HepG2 (cell line): Measurements from ENCODE around the gene POLR3F. TPM values are rescaled to one million over a fixed set of nuclear protein-coding genes. Genes with fewer than 3 reads are reported as not detected.

ENCODE experiments used
- FOXC1 ChIP-seq: sonication (generic); formaldehyde crosslinking; IDR thresholded peaks from 2 replicates; pipeline ENCODE4 v1.8.0; 2022; ENCODE audit warnings: mild to moderate bottlenecking, missing genetic modification reagents, borderline replicate concordance
- NFE2 ChIP-seq: sonication (generic); formaldehyde crosslinking; IDR thresholded peaks from 2 replicates; pipeline ENCODE4 v1.4.0; 2020; ENCODE audit warnings: missing genetic modification reagents
- PAX8 ChIP-seq: sonication (generic); formaldehyde crosslinking; IDR thresholded peaks from 2 replicates; pipeline ENCODE4 v1.8.0; 2022; ENCODE audit warnings: mild to moderate bottlenecking, missing genetic modification reagents, borderline replicate concordance
- POLR2A ChIP-seq, 2 experiments: IDR thresholded peaks; 2 replicates each; pipeline ENCODE4 v1.6.1; 2011; ENCODE audit warnings: low read depth in 2 of 2, low read length in 2 of 2, mild to moderate bottlenecking in 1 of 2, moderate library complexity in 1 of 2; ENCODE audit not compliant: insufficient read depth in 1 of 2
- SNAI1 ChIP-seq: sonication (generic); formaldehyde crosslinking; IDR thresholded peaks from 2 replicates; pipeline ENCODE4 v1.5.0; 2020; ENCODE audit warnings: mild to moderate bottlenecking, missing genetic modification reagents, borderline replicate concordance
- SRY ChIP-seq: sonication (generic); formaldehyde crosslinking; IDR thresholded peaks from 2 replicates; pipeline ENCODE4 v1.8.0; 2022; ENCODE audit warnings: mild to moderate bottlenecking, missing genetic modification reagents
- ZBTB7B ChIP-seq: sonication (generic); formaldehyde crosslinking; IDR thresholded peaks from 2 replicates; pipeline ENCODE4 v1.4.0; 2020; ENCODE audit warnings: missing genetic modification reagents
- ZC3H4 ChIP-seq: sonication (generic); formaldehyde crosslinking; IDR thresholded peaks from 2 replicates; pipeline ENCODE4 v1.4.0; 2020; ENCODE audit warnings: missing genetic modification reagents, borderline replicate concordance
- ZFP82 ChIP-seq: sonication (generic); formaldehyde crosslinking; IDR thresholded peaks from 2 replicates; pipeline ENCODE4 v1.5.1; 2020; ENCODE audit warnings: mild to moderate bottlenecking, missing genetic modification reagents, borderline replicate concordance
- ZNF138 ChIP-seq: sonication (generic); formaldehyde crosslinking; IDR thresholded peaks from 2 replicates; pipeline ENCODE4 v1.5.0; 2020; ENCODE audit warnings: mild to moderate bottlenecking, low read depth, missing genetic modification reagents
- ZNF251 ChIP-seq: sonication (generic); formaldehyde crosslinking; IDR thresholded peaks from 2 replicates; pipeline ENCODE4 v1.9.0; 2021; ENCODE audit warnings: mild to moderate bottlenecking, missing genetic modification reagents
- ZNF367 ChIP-seq: sonication (generic); formaldehyde crosslinking; IDR thresholded peaks from 2 replicates; pipeline ENCODE4 v1.4.0; 2020; ENCODE audit warnings: missing genetic modification reagents, borderline replicate concordance
- ZNF766 ChIP-seq: sonication (generic); formaldehyde crosslinking; IDR thresholded peaks from 2 replicates; pipeline ENCODE4 v1.5.0; 2020; ENCODE audit warnings: missing genetic modification reagents, borderline replicate concordance
- ZNF780A ChIP-seq: sonication (generic); formaldehyde crosslinking; IDR thresholded peaks from 2 replicates; pipeline ENCODE4 v1.8.0; 2022; ENCODE audit warnings: mild to moderate bottlenecking, missing genetic modification reagents, moderate library complexity
- ZSCAN29 ChIP-seq: sonication (generic); formaldehyde crosslinking; conservative IDR thresholded peaks from 2 replicates; pipeline ENCODE4 v1.4.0; 2020; ENCODE audit warnings: mild to moderate bottlenecking, missing genetic modification reagents
- polyA plus RNA-seq, 8 experiments: library from polyadenylated mRNA; depleted of rRNA in 3 of 8; stranded (reverse) in 7 of 8; unstranded in 1 of 8; fragments of >200 nt; fragmentation: Illumina TruSeq in 4 of 8; extraction: Trizol in 4 of 8; gene quantifications; 2 replicates each; pipeline versions ENCODE4 v1.2.1 to v1.2.3, GENCODE V29; 2011 to 2016; ENCODE audit warnings: low read depth in 4 of 8, missing spikeins in 1 of 8, mixed read lengths in 1 of 8; ENCODE audit not compliant: insufficient read depth in 1 of 8
- total RNA-seq, 5 experiments: library from RNA; depleted of rRNA; stranded (reverse); fragments of >200 nt; fragmentation: Illumina TruSeq; extraction: Trizol; gene quantifications; 2 replicates each; pipeline ENCODE4 v1.2.3, GENCODE V29; 2016; ENCODE audit warnings: low read depth in 1 of 5
- TF ChIP-seq, protein P1 (sequence below): sonication (generic); formaldehyde crosslinking; IDR thresholded peaks from 2 replicates; pipeline ENCODE4 v1.4.0; 2020; ENCODE audit warnings: low read depth, mild to moderate bottlenecking, missing genetic modification reagents
- TF ChIP-seq, protein P2 (sequence below): sonication (generic); formaldehyde crosslinking; IDR thresholded peaks from 2 replicates; pipeline ENCODE4 v1.4.0; 2020; ENCODE audit warnings: missing genetic modification reagents, mild to moderate bottlenecking, borderline replicate concordance
- TF ChIP-seq, protein P3 (sequence below): sonication (generic); formaldehyde crosslinking; IDR thresholded peaks from 2 replicates; pipeline ENCODE4 v1.4.0; 2020; ENCODE audit warnings: mild to moderate bottlenecking, missing genetic modification reagents
- TF ChIP-seq, protein P4 (sequence below): sonication (generic); formaldehyde crosslinking; IDR thresholded peaks from 2 replicates; pipeline ENCODE4 v1.4.0; 2020; ENCODE audit warnings: mild to moderate bottlenecking, low read depth, missing genetic modification reagents

Gene POLR3F
- total and polyA plus RNA-seq, 2 of the 13 experiments (the other 11 are each of a cell fraction or from before 2014, with no cell fraction given) = 11.7 to 25.5 TPM

DNA sequence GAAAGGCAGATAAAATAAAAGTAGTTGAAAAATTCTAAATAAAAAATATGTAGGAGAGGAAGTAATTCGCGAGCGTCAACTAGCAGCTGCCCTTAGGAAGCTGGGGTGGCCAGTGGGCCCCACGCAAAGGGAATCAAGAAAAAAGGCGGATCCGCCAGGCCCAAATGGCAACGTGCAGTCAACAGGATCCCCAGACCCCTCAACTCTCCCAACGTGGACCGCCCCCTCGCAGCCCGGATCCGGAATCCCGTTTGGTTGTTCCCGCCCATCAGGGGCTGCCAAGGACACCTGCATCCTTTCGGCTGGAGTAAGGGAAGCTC, 656 bp upstream of the POLR3F start (continued):
- TF ChIP-seq, protein P1, sequence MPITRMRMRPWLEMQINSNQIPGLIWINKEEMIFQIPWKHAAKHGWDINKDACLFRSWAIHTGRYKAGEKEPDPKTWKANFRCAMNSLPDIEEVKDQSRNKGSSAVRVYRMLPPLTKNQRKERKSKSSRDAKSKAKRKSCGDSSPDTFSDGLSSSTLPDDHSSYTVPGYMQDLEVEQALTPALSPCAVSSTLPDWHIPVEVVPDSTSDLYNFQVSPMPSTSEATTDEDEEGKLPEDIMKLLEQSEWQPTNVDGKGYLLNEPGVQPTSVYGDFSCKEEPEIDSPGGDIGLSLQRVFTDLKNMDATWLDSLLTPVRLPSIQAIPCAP (CRISPR knock-in tag) = 0 out of 2 replicates have a peak, but pooled peaks have one; percentile 40
- TF ChIP-seq ZNF367 (CRISPR knock-in tag) (0 out of 2 replicates have a peak, but pooled peaks have one; percentile 7), ZNF138 (no peak), ZBTB7B (CRISPR knock-in tag) (0 out of 2 replicates have a peak, but pooled peaks have one; percentile 61), POLR2A (IDR thresholded peaks at IDR 0.05; ENCODE audit: insufficient read depth in 1 of 2, low read depth in 2 of 2, low read length in 2 of 2) (peak; percentile 56 to 73; a peak in 3 of 4 replicates), SNAI1 (CRISPR knock-in tag) (0 out of 2 replicates have a peak, but pooled peaks have one; percentile 8), FOXC1 (CRISPR knock-in tag) (peak; percentile 24; the same call in 1 of the 2 replicates), ZC3H4 (CRISPR knock-in tag) (no peak), ZNF251 (CRISPR knock-in tag) (0 out of 2 replicates have a peak, but pooled peaks have one; percentile 60), ZFP82 (CRISPR knock-in tag) (peak; percentile 80; the same call in 1 of the 2 replicates), ZSCAN29 (CRISPR knock-in tag) (0 out of 2 replicates have a peak, but pooled peaks have one; percentile 61), ZNF780A (CRISPR knock-in tag) (no peak), ZNF766 (0 out of 2 replicates have a peak, but pooled peaks have one; percentile 0), SRY (0 out of 2 replicates have a peak, but pooled peaks have one; percentile 1), NFE2 (no peak), PAX8 (0 out of 2 replicates have a peak, but pooled peaks have one; percentile 54)
- TF ChIP-seq, protein P2, sequence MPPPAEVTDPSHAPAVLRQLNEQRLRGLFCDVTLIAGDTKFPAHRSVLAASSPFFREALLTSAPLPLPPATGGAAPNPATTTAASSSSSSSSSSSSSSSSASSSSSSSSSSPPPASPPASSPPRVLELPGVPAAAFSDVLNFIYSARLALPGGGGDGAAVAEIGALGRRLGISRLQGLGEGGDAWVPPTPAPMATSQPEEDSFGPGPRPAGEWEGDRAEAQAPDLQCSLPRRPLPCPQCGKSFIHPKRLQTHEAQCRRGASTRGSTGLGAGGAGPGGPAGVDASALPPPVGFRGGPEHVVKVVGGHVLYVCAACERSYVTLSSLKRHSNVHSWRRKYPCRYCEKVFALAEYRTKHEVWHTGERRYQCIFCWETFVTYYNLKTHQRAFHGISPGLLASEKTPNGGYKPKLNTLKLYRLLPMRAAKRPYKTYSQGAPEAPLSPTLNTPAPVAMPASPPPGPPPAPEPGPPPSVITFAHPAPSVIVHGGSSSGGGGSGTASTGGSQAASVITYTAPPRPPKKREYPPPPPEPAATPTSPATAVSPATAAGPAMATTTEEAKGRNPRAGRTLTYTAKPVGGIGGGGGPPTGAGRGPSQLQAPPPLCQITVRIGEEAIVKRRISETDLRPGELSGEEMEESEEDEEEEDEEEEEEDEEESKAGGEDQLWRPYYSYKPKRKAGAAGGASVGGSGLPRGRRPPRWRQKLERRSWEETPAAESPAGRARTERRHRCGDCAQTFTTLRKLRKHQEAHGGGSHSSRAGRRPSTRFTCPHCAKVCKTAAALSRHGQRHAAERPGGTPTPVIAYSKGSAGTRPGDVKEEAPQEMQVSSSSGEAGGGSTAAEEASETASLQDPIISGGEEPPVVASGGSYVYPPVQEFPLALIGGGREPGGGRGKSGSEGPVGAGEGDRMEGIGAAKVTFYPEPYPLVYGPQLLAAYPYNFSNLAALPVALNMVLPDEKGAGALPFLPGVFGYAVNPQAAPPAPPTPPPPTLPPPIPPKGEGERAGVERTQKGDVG = 0 out of 2 replicates have a peak, but pooled peaks have one; percentile 66
- TF ChIP-seq, protein P3, sequence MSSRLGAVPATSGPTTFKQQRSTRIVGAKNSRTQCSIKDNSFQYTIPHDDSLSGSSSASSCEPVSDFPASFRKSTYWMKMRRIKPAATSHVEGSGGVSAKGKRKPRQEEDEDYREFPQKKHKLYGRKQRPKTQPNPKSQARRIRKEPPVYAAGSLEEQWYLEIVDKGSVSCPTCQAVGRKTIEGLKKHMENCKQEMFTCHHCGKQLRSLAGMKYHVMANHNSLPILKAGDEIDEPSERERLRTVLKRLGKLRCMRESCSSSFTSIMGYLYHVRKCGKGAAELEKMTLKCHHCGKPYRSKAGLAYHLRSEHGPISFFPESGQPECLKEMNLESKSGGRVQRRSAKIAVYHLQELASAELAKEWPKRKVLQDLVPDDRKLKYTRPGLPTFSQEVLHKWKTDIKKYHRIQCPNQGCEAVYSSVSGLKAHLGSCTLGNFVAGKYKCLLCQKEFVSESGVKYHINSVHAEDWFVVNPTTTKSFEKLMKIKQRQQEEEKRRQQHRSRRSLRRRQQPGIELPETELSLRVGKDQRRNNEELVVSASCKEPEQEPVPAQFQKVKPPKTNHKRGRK (CRISPR knock-in tag) = 0 out of 2 replicates have a peak, but pooled peaks have one; percentile 33
- TF ChIP-seq, protein P4, sequence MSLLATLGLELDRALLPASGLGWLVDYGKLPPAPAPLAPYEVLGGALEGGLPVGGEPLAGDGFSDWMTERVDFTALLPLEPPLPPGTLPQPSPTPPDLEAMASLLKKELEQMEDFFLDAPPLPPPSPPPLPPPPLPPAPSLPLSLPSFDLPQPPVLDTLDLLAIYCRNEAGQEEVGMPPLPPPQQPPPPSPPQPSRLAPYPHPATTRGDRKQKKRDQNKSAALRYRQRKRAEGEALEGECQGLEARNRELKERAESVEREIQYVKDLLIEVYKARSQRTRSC (CRISPR knock-in tag) = 0 out of 2 replicates have a peak, but pooled peaks have one; percentile 43
